Naive thymus-derived CD8-positive, alpha-beta T cell (primary cell): ENCODE data around the gene MT1H. TPM values are rescaled to one million over a fixed set of nuclear protein-coding genes. Genes with fewer than 3 reads are reported as not detected.

Experiments
- ATAC-seq, 2 donors: fragments of 150-1000 bp; cut with Tn5 transposase in 1 of 2; sonication (Bioruptor Pico), chemical (Tn5 transposase) in 1 of 2; 1 replicate in 1 of 2; 2 replicates in 1 of 2; pipeline ENCODE4 v1.10.0; 2021; ENCODE audit warnings: mild to moderate bottlenecking in 2 of 2, moderate library complexity in 2 of 2
- POLR2A ChIA-PET: fragments of 350-600 bp; sonication (Branson Sonifier 250); formaldehyde crosslinking; loops from one replicate; lab custom pipeline; 2021; ENCODE audit warnings: antibody characterized with exemption; lab: Charles Lee
- DNase-seq, 10 donors: peaks; one replicate each; pipeline versions ENCODE4 v3.0.0 to v3.0.0-alpha.2; 2020 to 2022
- H3K27ac Mint-ChIP-seq, 10 donors: one replicate each; pipeline ENCODE4 v1.8.0; 2020 to 2022; ENCODE audit warnings: mild to moderate bottlenecking in 10 of 10, mixed read lengths in 10 of 10, moderate library complexity in 4 of 10, inconsistent platforms in 1 of 10
- H3K27me3 Mint-ChIP-seq, 5 donors: one replicate each; pipeline ENCODE4 v1.8.0; 2021 to 2022; ENCODE audit warnings: mixed read lengths in 5 of 5
- H3K36me3 Mint-ChIP-seq, 3 donors: one replicate each; pipeline ENCODE4 v1.8.0; 2020 to 2022; ENCODE audit warnings: mixed read lengths in 3 of 3, mild to moderate bottlenecking in 2 of 3, inconsistent platforms in 1 of 3
- H3K4me1 Mint-ChIP-seq, 4 donors: one replicate each; pipeline ENCODE4 v1.8.0; 2021 to 2022; ENCODE audit warnings: mixed read lengths in 4 of 4
- H3K4me3 Mint-ChIP-seq, 10 donors: one replicate each; pipeline ENCODE4 v1.8.0; 2020 to 2022; ENCODE audit warnings: mild to moderate bottlenecking in 10 of 10, mixed read lengths in 10 of 10, moderate library complexity in 6 of 10, inconsistent platforms in 1 of 10
- H3K9me3 Mint-ChIP-seq, 9 donors: one replicate each; pipeline ENCODE4 v1.8.0; 2020 to 2022; ENCODE audit warnings: mixed read lengths in 9 of 9, mild to moderate bottlenecking in 3 of 9, inconsistent platforms in 1 of 9, moderate library complexity in 1 of 9
- polyA plus RNA-seq, 3 donors: library from polyadenylated mRNA; unstranded; fragments of 300-500 nt; fragmentation: Illumina TruSeq; gene quantifications; one replicate each; pipeline ENCODE4 v1.2.3, GENCODE V29; 2021
- total RNA-seq, 8 experiments: library from RNA in 2 of 8; stranded (reverse) in 2 of 8; gene quantifications; one replicate each; pipeline ENCODE4 v1.2.3 and lab custom pipeline; 2021 to 2026

MT1H gene
- total and polyA plus RNA-seq, 5 experiments from 2014 or later, result not detected

DNA sequence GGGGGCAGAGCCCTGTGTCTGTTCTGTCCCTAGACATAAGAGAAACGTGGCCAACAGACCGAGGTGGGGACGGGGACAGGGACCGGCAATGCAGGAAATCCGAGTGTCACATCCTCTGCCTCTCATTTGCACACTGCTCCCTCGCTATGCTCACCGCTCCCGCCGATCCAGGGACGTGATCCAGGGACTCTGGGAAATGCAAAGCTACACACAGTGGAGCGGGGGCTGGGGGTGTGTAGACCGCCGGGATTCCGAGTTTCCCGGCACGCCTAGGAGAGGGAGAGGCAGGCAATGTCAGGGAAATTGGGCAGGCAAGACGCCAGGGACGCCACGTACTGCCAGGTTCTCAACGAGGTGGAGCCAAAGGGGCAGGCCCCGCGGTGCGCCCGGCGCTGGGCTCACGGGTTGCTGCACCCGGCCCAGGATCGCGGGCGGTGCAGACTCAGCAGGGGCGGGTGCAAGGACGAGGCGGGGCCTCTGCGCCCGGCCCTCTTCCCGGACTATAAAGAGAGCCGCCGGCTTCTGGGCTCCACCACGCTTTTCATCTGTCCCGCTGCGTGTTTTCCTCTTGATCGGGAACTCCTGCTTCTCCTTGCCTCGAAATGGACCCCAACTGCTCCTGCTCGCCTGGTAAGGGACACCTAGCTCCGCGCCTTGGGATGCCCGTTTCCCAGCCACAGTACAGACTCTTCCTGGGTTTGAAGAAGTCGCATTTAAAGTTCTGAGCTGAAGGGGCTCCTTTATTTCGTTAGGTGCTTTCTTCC lies 12.5 kb downstream of the MT1H start, which contains the start of gene MT1X:
MT1X (plus strand) TSS at position 532 of the 764 bp plus-strand sequence; CDS start at position 603, 71 bp downstream.
- H3K9me3 Mint-ChIP-seq, result peaks cover 0 to 6% (median 3%) of the 10 kb centered on the region in 9 donors
- no peaks in the 10 kb centered on the region for H3K27me3 Mint-ChIP-seq
- DNase-seq, result peak; percentile 77 to 94 (median 86)
- peak within 1 kb of the TSS; percentile 94 to 99 (median 98) for H3K27ac Mint-ChIP-seq
- peaks cover 5 to 12% (median 8%) of the 10 kb centered on the region in 3 donors for H3K36me3 Mint-ChIP-seq
- peaks cover 17 to 36% (median 28%) of the 10 kb centered on the region in 4 donors for H3K4me1 Mint-ChIP-seq
- POLR2A ChIA-PET, result interaction anchor here (0.9 to 3.6 kb wide), 12 partner anchors 9 to 179 kb away, joined by 3 to 21 read pairs (median 5); partner anchors contain the start of genes MT1F and MT2A
- H3K4me3 Mint-ChIP-seq, result peak within 1 kb of the TSS; percentile 94 to 99 (median 96)
- ATAC-seq, result peak; percentile 98 to 99

- H3K9me3 Mint-ChIP-seq, result peaks cover 0 to 6% (median 3%) of the 10 kb centered on the region in 9 donors
- H3K36me3 Mint-ChIP-seq, result peaks cover 5 to 12% (median 8%) of the 10 kb centered on the region in 3 donors
- H3K27me3 Mint-ChIP-seq, result no peaks in the 10 kb centered on the region
- ATAC-seq, result peak in 1 of 2 donors; percentile 10
- H3K27ac Mint-ChIP-seq, result peak overlapping the region; percentile 94 to 99 (median 98)
- H3K4me3 Mint-ChIP-seq, result peak overlapping the region; percentile 94 to 99 (median 96)
- no peak for DNase-seq
- POLR2A ChIA-PET, result interaction anchor here (1.0 to 3.6 kb wide), 11 partner anchors 11 to 179 kb away, joined by 3 to 21 read pairs (median 6); partner anchors contain the start of gene MT2A
- H3K4me1 Mint-ChIP-seq, result peaks cover 17 to 36% (median 27%) of the 10 kb centered on the region in 4 donors
Observed at GRCh38 chr16:56682703-56683397, 13.2 kb downstream of the MT1H start.

- Mint-ChIP-seq H3K27me3 (no peaks in the 10 kb centered on the region), H3K36me3 (peaks cover 5 to 12% (median 8%) of the 10 kb centered on the region in 3 donors), H3K4me1 (peaks cover 17 to 36% (median 27%) of the 10 kb centered on the region in 4 donors), H3K9me3 (peaks cover 0 to 6% (median 3%) of the 10 kb centered on the region in 9 donors), H3K27ac (peak overlapping the region in 9 of 10 donors; percentile 19 to 99 (median 96)), H3K4me3 (peak overlapping the region; percentile 94 to 99 (median 96))
- DNase-seq (no peak), ATAC-seq (no peak)
- POLR2A ChIA-PET, result interaction anchor here (0.9 to 3.6 kb wide), 8 partner anchors 12 to 76 kb away, joined by 3 to 21 read pairs (median 13); partner anchors contain the start of gene MT2A
Observed at GRCh38 chr16:56683424-56684172, 14.0 kb downstream of the MT1H start.

DNA sequence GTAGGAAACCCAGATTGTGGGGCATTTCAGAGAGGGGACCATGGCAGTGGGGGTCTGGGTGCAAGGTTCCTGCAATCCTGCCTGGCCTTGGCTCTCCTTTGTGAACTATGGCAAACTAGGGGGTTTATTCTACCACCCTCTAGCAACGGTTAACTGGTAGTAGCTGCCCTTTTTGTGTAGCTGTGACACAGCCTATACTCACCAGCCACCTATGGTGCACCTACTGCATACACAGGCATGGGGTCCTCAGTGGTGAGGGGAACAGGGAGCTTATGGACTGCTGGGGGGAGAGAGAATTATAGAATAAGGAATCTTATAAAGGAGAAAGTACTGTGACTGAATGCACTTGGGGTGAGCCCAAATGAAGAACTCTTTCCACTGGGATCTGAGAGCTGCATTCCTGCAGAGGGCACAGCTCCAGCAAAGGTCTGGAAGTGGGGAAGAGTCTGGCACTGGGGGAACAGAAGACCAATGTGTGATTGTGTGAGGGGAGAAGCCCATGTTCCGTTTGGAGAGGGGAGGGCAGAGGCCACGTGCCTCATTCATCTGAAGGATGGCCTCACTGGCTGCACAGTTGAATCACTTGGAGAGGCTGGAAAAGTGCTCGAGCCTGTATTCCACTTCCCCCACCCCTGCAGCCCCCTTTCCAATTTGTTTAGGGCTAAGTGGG lies 14.8 kb downstream of the MT1H start:
- Mint-ChIP-seq H3K4me1 (peaks cover 17 to 36% (median 27%) of the 10 kb centered on the region in 4 donors), H3K4me3 (peak overlapping the region in 7 of 10 donors; percentile 94 to 99 (median 96)), H3K9me3 (peaks cover 0 to 6% (median 3%) of the 10 kb centered on the region in 9 donors), H3K36me3 (peaks cover 5 to 12% (median 8%) of the 10 kb centered on the region in 3 donors), H3K27me3 (no peaks in the 10 kb centered on the region), H3K27ac (peak overlapping the region in 5 of 10 donors; percentile 19 to 96 (median 51))
- POLR2A ChIA-PET, result interaction anchor here (0.8 to 3.6 kb wide), 4 partner anchors 17 to 166 kb away, joined by 3 to 21 read pairs (median 10); partner anchors contain the start of gene MT2A
- no peak for ATAC-seq
- no peak for DNase-seq

DNA sequence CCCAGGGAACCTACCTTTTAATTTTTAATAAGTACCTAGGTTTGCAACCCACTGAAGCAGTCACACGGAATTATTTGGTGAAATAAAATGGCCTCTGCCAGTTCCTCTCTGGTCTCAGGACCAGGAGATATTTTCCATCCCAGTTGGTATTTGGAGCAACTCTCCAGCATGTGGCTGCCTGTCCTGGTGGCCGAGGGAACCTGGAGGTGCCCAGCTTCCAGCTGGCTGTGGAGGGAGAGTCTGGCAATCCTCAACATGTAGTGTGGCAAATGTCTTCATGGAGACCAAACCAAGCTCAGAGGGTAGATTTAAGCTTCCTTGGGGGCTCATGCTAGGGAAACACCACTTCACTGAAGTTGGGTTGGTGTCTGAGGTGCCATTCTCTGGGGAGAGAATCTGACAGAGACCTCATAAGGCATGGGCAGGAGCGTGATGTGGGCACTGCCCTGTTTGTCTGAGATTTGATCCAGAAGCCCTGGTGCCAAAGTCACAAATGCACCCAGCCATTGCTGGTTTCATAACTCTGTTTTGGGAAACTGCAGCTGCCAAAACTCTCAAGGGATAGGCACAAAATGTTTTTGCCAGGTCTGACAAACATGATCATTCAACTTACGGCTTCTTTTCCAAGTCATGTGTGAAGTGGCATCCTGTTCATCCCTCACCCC lies 15.4 kb downstream of the MT1H start:
- DNase-seq (no peak), ATAC-seq (no peak)
- Mint-ChIP-seq H3K4me1 (peaks cover 17 to 36% (median 27%) of the 10 kb centered on the region in 4 donors), H3K27me3 (no peaks in the 10 kb centered on the region), H3K27ac (no peak overlapping the region), H3K36me3 (peaks cover 5 to 12% (median 8%) of the 10 kb centered on the region in 3 donors), H3K4me3 (no peak overlapping the region), H3K9me3 (peaks cover 0 to 6% (median 3%) of the 10 kb centered on the region in 9 donors)
- POLR2A ChIA-PET, result interaction anchor here (0.6 to 3.6 kb wide), 3 partner anchors 16 to 167 kb away, joined by 3 to 18 read pairs (median 3); no protein-coding TSS in a partner anchor

DNA sequence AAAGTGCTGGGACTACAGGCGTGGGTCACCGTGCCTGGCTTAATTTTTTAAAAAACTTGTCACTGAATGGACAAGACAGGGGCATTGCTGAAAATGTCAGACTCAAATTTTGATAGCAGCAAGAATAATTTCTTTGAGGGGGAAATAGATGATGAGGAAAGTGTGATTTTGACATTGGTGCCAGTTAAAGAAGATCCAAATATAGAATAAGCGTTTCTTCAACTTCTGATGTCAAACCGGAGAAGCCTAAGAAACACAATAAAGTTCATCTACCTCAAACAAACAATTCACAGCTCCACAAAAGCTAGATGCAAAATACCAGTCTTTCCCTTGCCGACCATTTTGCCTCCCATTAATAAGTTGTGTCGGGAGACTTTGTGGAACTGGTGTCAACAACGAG lies 17.1 kb downstream of the MT1H start:
- POLR2A ChIA-PET, result interaction anchor here (0.6 to 0.7 kb wide), 2 partner anchors 7 to 69 kb away, joined by 3 to 6 read pairs; no protein-coding TSS in a partner anchor
- Mint-ChIP-seq H3K36me3 (peaks cover 5 to 12% (median 8%) of the 10 kb centered on the region in 3 donors), H3K27ac (no peak overlapping the region), H3K9me3 (peaks cover 0 to 6% (median 3%) of the 10 kb centered on the region in 9 donors), H3K4me3 (no peak overlapping the region), H3K4me1 (peaks cover 12 to 29% (median 20%) of the 10 kb centered on the region in 4 donors), H3K27me3 (no peaks in the 10 kb centered on the region)
- ATAC-seq (no peak), DNase-seq (no peak)

- Mint-ChIP-seq H3K36me3 (peaks cover 5 to 12% (median 8%) of the 10 kb centered on the region in 3 donors), H3K27me3 (no peaks in the 10 kb centered on the region), H3K4me3 (no peak overlapping the region), H3K4me1 (peaks cover 5 to 9% (median 7%) of the 10 kb centered on the region in 4 donors), H3K9me3 (peaks cover 0 to 6% (median 3%) of the 10 kb centered on the region in 9 donors), H3K27ac (no peak overlapping the region)
- DNase-seq, result no peak
- POLR2A ChIA-PET, result interaction anchor here (1.2 kb wide), 1 partner anchor 10 kb away, joined by 3 read pairs; no protein-coding TSS in a partner anchor
- no peak for ATAC-seq
Observed at GRCh38 chr16:56688762-56689161, 19.1 kb downstream of the MT1H start.

GRCh38 chr16:56689171-56689570 lies 19.6 kb downstream of the MT1H start:
- peaks cover 2 to 5% (median 4%) of the 10 kb centered on the region in 4 donors for H3K4me1 Mint-ChIP-seq
- H3K27ac Mint-ChIP-seq, result no peak overlapping the region
- H3K4me3 Mint-ChIP-seq, result no peak overlapping the region
- peaks cover 0 to 6% (median 3%) of the 10 kb centered on the region in 9 donors for H3K9me3 Mint-ChIP-seq
- ATAC-seq (no peak), DNase-seq (no peak)
- POLR2A ChIA-PET, result interaction anchor here (1.2 kb wide), 1 partner anchor 11 kb away, joined by 3 read pairs; no protein-coding TSS in a partner anchor
- H3K36me3 Mint-ChIP-seq, result peaks cover 5 to 12% (median 6%) of the 10 kb centered on the region in 3 donors
- no peaks in the 10 kb centered on the region for H3K27me3 Mint-ChIP-seq

GRCh38 chr16:56690420-56691122 lies 21.0 kb downstream of the MT1H start:
- DNase-seq (no peak), ATAC-seq (no peak)
- no peaks in the 10 kb centered on the region for H3K4me1 Mint-ChIP-seq
- H3K27me3 Mint-ChIP-seq, result no peaks in the 10 kb centered on the region
- H3K36me3 Mint-ChIP-seq, result peaks cover 4 to 12% (median 5%) of the 10 kb centered on the region in 3 donors
- H3K4me3 Mint-ChIP-seq, result no peak overlapping the region
- H3K9me3 Mint-ChIP-seq, result peaks cover 0 to 6% (median 3%) of the 10 kb centered on the region in 9 donors
- H3K27ac Mint-ChIP-seq, result no peak overlapping the region
- POLR2A ChIA-PET, result interaction anchor here (0.5 kb wide), 1 partner anchor 11 kb away, joined by 4 read pairs; no protein-coding TSS in a partner anchor

GRCh38 chr16:56691885-56692284 lies 22.3 kb downstream of the MT1H start:
- H3K4me1 Mint-ChIP-seq, result no peaks in the 10 kb centered on the region
- H3K9me3 Mint-ChIP-seq, result peaks cover 0 to 2% (median 0%) of the 10 kb centered on the region in 9 donors
- H3K36me3 Mint-ChIP-seq, result peaks cover 0 to 2% (median 0%) of the 10 kb centered on the region in 3 donors
- POLR2A ChIA-PET, result no interaction called here
- H3K27ac Mint-ChIP-seq, result peak overlapping the region in 1 of 10 donors; percentile 41
- DNase-seq (peak in 1 of 10 donors; percentile 23), ATAC-seq (no peak)
- no peak overlapping the region for H3K4me3 Mint-ChIP-seq
- H3K27me3 Mint-ChIP-seq, result no peaks in the 10 kb centered on the region
